Mesothelial cell of epicardium (in vitro differentiated cells): Measurements from ENCODE around the gene RAI1. TPM values are rescaled to one million over a fixed set of nuclear protein-coding genes. Genes with fewer than 3 reads are reported as not detected.

ENCODE experiments used
- DNase-seq, 2 experiments: peaks; one replicate each; pipeline ENCODE4 v3.0.0; 2021; ENCODE audit warnings: low spot score in 2 of 2; ENCODE audit not compliant: unreplicated experiment in 2 of 2
- H3K27ac Mint-ChIP-seq: 2 replicates; pipeline ENCODE4 v1.8.0; 2021; ENCODE audit warnings: mixed read lengths
- H3K27me3 Mint-ChIP-seq: 2 replicates; pipeline ENCODE4 v1.8.0; 2021; ENCODE audit warnings: low read depth, mixed read lengths
- H3K36me3 Mint-ChIP-seq: 2 replicates; pipeline ENCODE4 v1.8.0; 2021; ENCODE audit warnings: mixed read lengths
- H3K4me1 Mint-ChIP-seq: 2 replicates; pipeline ENCODE4 v1.8.0; 2021; ENCODE audit warnings: mixed read lengths
- H3K4me3 Mint-ChIP-seq: 2 replicates; pipeline ENCODE4 v1.8.0; 2021; ENCODE audit warnings: mild to moderate bottlenecking, moderate library complexity, mixed read lengths
- H3K9me3 Mint-ChIP-seq: 2 replicates; pipeline ENCODE4 v1.8.0; 2021; ENCODE audit warnings: mixed read lengths
- total RNA-seq: library from RNA; stranded (reverse); gene quantifications from 3 replicates; pipeline ENCODE4 v1.2.1, GENCODE V29; 2021
- TF ChIP-seq, protein P1 (sequence below): fragments of 200-600 bp; sonication (generic); IDR thresholded peaks from one replicate; pipeline ENCODE4 v1.5.0; 2021; ENCODE audit warnings: antibody characterized with exemption; ENCODE audit not compliant: unreplicated experiment

The RAI1 gene
- total RNA-seq, 1 donor from 2014 or later: 137 TPM

DNA sequence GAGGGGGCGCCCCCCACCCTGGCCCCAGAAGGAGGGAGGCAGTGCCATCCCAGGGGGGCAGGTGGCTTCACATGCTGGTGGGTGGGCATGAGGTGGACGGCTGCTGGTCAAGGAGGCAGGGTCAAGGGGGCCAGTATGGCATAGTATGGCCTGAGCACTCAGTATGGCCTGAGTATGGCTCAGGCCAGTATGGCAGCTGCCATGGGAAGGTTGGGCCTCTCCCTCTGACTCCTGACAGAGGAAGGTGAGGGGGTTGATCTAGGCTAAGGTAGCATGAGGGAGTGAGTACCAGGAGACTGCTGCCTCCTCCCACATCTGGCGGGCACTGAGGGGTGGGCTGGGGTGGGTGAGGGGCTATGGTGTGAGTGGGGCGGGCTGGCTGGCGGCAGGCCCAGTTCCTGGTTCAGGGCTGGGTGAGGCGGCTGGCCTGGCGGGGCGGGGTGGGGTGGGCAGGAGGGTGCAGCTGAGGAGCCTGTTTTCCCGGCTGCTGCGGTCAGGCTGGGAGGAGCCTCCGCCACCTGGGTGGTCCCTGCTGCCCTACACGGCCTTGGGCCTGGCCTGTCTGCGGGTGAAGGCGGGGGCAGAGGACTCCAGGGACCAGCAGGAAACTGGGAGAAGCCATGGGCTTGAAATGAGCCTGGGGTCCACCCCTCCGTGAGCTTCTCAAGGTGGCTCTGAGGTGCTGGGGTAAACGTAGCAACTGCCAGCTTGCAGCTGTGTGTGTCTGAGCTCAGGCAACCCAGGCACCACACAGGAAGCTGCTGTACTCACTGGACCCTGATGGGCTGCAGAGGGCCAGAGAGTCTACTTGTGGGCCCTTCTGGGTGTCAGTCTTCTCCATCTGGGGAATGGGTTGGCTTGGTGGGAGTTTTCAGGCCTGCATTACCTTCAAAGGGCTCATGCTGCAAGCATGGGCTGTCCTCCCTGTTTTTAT lies 57.0 kb downstream of the RAI1 start:
- DNase-seq: peak in 1 of 2 experiments; percentile 59
- Mint-ChIP-seq H3K4me1 (peaks cover 72% of the 10 kb centered on the region), H3K27ac (peak overlapping the region; percentile 95), H3K9me3 (no peaks in the 10 kb centered on the region), H3K36me3 (no peaks in the 10 kb centered on the region), H3K4me3 (no peak overlapping the region), H3K27me3 (no peaks in the 10 kb centered on the region)
- TF ChIP-seq, protein P1, sequence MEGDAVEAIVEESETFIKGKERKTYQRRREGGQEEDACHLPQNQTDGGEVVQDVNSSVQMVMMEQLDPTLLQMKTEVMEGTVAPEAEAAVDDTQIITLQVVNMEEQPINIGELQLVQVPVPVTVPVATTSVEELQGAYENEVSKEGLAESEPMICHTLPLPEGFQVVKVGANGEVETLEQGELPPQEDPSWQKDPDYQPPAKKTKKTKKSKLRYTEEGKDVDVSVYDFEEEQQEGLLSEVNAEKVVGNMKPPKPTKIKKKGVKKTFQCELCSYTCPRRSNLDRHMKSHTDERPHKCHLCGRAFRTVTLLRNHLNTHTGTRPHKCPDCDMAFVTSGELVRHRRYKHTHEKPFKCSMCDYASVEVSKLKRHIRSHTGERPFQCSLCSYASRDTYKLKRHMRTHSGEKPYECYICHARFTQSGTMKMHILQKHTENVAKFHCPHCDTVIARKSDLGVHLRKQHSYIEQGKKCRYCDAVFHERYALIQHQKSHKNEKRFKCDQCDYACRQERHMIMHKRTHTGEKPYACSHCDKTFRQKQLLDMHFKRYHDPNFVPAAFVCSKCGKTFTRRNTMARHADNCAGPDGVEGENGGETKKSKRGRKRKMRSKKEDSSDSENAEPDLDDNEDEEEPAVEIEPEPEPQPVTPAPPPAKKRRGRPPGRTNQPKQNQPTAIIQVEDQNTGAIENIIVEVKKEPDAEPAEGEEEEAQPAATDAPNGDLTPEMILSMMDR: no peak

GRCh38 chr17:17738901-17739300 lies 57.6 kb downstream of the RAI1 start:
- no peaks in the 10 kb centered on the region for H3K36me3 Mint-ChIP-seq
- no peaks in the 10 kb centered on the region for H3K27me3 Mint-ChIP-seq
- DNase-seq: no peak
- H3K27ac Mint-ChIP-seq: peak overlapping the region; percentile 95
- H3K4me1 Mint-ChIP-seq: peaks cover 72% of the 10 kb centered on the region
- TF ChIP-seq, protein P1: no peak
- H3K9me3 Mint-ChIP-seq: no peaks in the 10 kb centered on the region
- H3K4me3 Mint-ChIP-seq: peak overlapping the region; percentile 49

GRCh38 chr17:17739388-17740066 lies 58.3 kb downstream of the RAI1 start:
- Mint-ChIP-seq H3K27me3 (no peaks in the 10 kb centered on the region), H3K4me1 (peaks cover 72% of the 10 kb centered on the region), H3K27ac (peak overlapping the region; percentile 95), H3K4me3 (peak overlapping the region; percentile 49), H3K9me3 (no peaks in the 10 kb centered on the region), H3K36me3 (no peaks in the 10 kb centered on the region)
- DNase-seq: no peak
- TF ChIP-seq, protein P1: no peak

- Mint-ChIP-seq H3K4me3 (peak overlapping the region; percentile 52), H3K36me3 (no peaks in the 10 kb centered on the region), H3K27me3 (no peaks in the 10 kb centered on the region), H3K27ac (peak overlapping the region; percentile 98), H3K9me3 (no peaks in the 10 kb centered on the region), H3K4me1 (peaks cover 75% of the 10 kb centered on the region)
- TF ChIP-seq, protein P1: no peak
- no peak for DNase-seq
These were observed 59.5 kb downstream of the RAI1 start for GRCh38 chr17:17740615-17741348.

DNA sequence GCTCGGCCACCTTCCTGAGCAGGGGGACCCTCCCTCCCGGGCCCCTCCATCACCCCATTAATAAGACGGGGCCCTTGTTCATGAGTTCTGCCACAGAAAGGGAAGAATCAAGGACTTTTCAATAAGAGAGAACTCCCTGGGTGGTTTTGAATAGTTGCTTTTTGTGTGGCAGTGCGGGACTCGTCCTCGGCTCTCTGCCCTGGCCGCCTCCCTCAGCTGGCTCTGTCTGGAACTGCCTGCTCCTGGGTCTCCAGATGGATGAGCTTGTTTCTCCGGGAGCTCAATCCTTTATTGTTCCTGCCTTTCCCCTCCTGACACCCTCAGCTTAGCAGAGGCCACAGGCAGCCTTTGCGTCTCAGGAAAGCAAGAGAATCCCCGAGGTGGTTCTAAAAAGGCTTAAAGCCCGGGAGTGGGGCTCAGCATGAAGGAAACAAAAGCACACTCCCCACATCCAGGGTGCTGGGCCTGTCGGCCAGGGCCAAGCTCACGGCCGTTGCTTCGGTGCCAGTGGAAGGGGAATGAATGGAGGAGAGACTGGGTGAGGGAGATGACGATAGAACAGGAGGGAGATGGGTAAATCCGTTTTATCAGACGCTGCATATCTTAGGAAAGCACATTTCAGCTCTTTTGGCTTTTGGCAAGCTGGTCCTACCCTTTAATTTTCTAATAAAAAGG lies 60.2 kb downstream of the RAI1 start:
- H3K36me3 Mint-ChIP-seq: no peaks in the 10 kb centered on the region
- H3K4me1 Mint-ChIP-seq: peaks cover 69% of the 10 kb centered on the region
- DNase-seq: no peak
- H3K27me3 Mint-ChIP-seq: no peaks in the 10 kb centered on the region
- peak overlapping the region; percentile 98 for H3K27ac Mint-ChIP-seq
- peak overlapping the region; percentile 52 for H3K4me3 Mint-ChIP-seq
- H3K9me3 Mint-ChIP-seq: no peaks in the 10 kb centered on the region
- TF ChIP-seq, protein P1: no peak
